Pulmonary artery endothelial cell (primary cell): ENCODE data around the gene G6PC1. TPM values are rescaled to one million over a fixed set of nuclear protein-coding genes. Genes with fewer than 3 reads are reported as not detected.
"Not testable (repeated sequence)": the region's sequence is repeated elsewhere in the genome, so short reads cannot be mapped to it uniquely, and the experiment has no call there.

Experiments used
- DNase-seq: peaks from one replicate; pipeline ENCODE4 v3.0.0-alpha.2; 2011; ENCODE audit warnings: low read depth, low spot score
- total RNA-seq: library from RNA; depleted of rRNA; stranded (reverse); fragments of >200 nt; gene quantifications from 2 replicates; pipeline ENCODE4 v1.2.3, GENCODE V29; 2014

Gene G6PC1
- total RNA-seq, 1 donor from 2014 or later: not detected

DNA sequence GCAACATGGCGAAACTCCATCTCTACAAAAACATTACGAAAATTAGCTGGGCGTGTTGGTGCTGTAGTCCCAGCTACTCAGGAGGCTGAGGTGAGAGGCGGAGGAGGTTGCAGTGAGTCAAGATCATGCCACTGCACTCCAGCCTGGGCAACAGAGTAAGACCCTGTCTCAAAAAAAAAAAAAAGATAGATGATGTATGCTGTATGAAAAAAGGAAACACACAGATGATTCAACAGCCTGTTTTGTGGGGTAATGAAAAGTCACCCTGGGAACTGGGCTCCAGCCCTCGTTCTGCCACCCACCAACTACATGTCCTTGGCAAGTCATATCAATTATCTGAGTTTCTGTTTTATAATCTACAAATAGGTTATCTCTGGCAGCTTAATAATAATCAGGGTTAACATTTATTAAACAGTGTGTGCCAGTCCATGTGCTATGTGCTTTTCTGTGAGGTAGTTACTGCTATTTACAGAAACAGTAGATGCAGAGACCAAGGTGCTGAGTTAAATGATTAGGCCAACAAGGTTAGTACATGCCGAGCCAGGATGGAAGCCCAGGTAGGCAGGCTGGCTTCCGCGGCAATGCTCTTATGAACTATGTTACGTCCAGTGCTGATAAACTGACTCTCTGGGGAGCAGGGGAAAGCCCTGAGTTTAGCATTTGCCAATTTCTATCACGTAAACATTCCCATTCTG is 1.1 kb downstream of the G6PC1 start:
- DNase-seq: no peak

GRCh38 chr17:42904110-42904469 is 3.5 kb downstream of the G6PC1 start:
- DNase-seq: no peak

DNA sequence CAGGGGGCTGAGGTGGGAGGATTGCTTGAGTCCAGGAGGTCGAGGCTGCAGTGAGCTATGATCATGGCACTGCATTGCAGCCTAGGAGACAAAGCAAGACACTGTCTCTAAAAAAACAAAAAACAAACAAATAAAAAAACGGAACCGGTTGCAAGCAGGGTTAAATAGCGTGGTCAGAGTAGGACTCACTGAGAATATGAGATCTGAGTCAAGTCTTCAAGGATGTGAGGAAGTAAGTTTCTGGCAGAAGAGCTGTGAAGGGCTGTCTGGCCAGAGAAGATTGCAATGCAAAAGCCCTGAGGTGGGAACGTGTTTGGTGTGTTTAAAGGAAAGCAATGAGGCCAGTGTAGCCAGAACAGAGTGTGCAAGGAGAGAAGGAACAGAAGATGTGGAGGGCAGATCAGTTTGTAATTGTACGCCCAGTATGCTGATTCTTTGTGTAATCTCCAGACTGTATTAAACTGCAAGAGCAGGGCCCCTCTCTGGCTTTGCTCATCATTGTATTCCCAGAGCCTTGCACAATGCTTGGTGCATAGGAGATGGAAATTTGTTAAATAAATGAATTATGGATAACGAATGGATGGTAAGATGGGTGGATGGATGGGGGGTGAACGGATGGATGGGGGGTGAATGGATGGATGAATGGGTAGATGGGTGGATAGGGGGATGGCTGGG is 6.3 kb downstream of the G6PC1 start:
- no peak for DNase-seq

DNA sequence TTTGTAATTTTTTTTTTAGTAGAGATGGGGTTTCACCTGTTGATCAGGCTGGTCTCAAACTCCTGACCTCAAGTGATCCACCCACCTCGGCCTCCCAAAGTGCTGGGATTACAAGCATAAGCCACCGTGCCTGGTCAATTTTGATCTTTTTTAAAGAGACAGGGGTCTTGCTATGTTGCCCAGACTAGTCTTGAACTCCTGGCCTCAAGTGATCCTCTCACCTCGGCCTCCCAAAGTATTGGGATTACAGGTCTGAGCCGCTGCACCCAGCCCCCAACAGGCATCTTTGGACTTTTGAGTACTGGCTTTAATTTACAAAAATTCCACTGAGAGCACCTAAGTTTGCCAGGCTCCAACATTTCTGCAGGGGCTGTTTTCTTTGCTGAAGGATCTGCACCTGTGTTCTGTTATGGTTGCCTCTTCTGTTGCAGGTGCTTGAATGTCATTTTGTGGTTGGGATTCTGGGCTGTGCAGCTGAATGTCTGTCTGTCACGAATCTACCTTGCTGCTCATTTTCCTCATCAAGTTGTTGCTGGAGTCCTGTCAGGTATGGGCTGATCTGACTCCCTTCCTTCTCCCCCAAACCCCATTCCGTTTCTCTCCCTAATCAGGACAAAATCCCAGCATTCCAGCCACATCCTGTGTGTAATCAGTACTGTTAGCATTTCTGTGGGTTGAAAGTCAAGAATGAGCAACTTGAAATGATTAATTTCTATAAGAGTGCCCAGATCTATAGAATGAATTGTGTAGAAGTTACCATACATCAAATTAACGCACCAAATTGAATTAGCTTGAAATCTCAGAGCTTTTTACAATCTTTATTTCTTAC is 8.5 kb downstream of the G6PC1 start:
- DNase-seq: no peak

DNA sequence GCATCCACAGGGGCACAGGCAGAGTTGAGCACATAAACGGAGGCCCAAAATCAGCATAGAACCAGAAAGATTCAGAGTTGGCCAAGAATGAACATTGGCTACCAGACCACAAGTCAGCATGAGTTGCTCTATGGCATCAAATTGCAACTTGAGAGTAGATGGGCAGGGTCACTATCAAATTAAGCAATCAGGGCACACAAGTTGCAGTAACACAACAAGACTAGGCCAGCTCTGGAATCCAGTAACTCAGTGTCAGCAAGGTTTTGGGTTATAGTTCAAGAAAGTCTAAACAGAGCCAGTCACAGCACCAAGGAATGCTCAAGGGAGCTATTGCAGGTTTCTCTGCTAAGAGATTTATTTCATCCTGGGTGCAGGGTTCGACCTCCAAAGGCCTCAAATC is 12.9 kb downstream of the G6PC1 start:
- no peak for DNase-seq

DNA sequence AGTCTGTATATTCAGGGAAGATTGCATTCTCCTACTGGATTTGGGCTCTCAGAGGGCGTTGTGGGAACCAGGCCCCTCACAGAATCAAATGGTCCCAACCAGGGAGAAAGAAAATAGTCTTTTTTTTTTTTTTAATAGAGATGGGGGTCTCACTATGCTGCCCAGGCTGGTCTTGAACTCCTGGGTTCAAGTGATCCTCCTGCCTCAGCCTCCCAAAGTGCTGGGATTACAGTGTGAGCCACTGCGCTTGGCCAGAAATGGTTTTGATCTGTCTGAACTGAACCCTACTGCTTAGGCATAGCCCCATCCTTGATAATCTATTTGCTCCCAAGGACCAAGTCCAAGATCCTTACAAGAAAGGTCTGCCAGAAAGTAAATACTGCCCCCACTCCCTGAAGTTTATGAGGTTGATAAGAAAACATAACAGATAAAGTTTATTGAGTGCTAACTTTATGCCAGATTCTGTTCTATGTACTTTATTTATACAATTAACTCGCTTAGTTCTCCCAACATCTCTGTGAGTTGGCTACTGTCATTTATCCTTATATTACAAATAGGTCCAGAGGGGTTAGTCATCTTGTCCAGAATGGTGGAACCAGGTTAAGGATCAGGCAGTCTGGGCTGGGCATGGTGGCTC is 13.5 kb downstream of the G6PC1 start:
- no peak for DNase-seq

GRCh38 chr17:42915288-42915687 is 14.7 kb downstream of the G6PC1 start:
- DNase-seq: not testable (repeated sequence)

DNA sequence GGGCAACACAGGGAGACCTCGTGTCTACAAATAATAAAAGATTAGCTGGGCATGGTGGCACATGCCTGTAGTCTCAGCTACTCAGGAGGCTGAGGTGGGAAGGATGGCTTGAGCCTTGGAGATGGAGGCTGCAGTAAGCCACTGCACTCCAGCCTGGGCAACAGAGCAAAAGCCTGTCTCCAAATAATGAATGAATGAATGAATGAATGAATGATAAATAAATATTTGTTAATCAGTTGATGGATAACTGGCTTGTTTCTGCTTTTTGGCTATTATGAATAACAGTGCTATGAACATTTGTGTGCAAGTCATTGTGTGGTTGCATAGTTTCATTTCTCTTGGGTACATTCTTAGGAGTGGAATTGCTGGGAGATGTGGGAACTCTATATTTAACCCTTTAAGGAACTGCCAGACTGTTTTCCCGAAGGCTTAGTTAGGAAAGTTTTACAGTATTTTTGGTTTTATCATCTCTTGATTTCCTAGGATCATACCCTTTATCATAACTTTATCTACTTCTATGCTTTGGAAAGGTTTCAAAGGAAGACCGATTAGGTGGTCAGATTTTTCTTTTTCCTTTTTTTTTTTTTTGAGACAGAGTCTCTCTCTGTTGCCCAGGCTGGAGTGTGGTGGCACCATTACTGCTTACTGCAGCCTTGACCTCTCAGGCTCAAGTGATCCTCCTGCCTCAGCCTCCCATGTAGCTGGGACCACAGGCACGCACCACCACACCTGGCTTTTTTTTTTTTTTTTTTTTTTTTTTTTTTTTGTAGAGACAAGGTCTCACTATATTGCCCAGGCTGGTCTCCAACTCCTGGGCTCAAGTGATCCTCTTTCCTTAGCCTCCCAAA is 16.0 kb downstream of the G6PC1 start:
- DNase-seq: not testable (repeated sequence)

- DNase-seq: peak; percentile 24
These were observed 16.6 kb downstream of the G6PC1 start for GRCh38 chr17:42917236-42917603.

DNA sequence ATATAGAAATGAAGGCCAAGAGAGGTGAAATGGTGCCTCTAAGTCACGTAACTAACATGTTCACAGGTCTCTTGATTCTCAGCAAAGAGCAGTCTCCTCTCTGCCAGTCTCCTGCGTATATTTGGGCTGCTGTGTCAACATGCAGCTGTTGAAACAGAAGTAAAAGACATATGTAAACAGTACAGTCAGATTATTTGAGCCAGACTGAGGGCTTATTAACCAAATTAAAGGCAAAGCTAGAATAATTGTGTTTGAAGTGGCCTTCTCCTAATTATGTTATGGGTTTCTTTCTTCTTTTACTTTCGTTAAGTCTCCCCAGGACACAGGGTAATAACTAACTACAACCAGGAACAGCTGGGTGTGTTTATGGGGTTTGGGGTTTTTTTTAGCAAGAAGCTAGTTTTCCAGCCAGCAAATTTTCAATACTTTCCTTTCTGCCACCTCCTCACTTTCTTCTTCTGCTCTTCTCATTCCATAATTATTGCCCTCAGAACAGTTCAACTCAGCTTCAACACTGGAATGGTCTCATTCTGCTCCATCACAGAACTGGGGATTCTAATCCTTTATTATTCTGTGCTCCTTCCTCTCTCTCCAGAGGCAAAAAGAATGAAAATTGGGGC is 18.4 kb downstream of the G6PC1 start:
- no peak for DNase-seq

- DNase-seq: not testable (repeated sequence)
These were observed 19.0 kb downstream of the G6PC1 start for GRCh38 chr17:42919522-42920077.

DNA sequence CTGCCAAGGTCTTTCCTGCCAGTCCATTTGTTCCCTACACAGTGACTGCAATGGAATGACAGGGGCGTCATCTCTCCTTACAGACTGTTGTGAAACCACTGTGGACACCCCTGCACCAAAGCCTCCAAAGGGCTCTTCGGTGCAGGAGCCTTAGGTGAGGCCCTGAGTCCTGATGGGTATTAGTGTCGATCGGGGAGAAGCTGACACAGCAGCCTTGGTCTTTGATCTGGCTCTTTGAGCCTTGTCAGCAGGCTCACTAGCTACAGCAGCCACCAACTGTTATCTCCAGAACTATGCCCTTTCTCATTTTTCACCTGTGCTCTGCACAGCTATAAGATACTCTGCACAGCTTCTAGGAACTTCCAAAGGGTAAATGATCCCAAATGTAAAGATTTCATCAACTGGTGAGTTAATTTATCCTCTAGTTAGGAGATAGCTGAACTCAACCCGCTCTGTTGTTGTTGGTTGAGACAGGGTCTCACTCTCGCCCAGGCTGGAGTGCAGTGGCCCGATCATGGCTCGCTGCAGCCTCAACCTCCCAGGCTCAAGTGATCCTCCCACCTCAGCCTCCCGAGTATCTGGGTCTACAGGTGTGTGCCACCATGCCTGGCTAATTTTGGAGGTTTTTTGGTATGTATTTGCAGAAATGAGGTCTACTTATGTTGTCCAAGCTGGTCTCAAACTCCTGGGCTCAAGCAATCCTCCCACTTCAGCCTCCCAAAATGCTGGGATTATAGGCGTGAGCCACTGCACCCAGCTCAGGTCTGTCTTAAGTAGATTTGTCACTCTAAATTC is 19.7 kb downstream of the G6PC1 start:
- no peak for DNase-seq

GRCh38 chr17:42920922-42921321 is 20.3 kb downstream of the G6PC1 start:
- DNase-seq: peak; percentile 79

GRCh38 chr17:42922294-42922693 is 21.7 kb downstream of the G6PC1 start:
- no peak for DNase-seq

GRCh38 chr17:42923472-42923871 is 22.9 kb downstream of the G6PC1 start:
- not testable (repeated sequence) for DNase-seq

DNA sequence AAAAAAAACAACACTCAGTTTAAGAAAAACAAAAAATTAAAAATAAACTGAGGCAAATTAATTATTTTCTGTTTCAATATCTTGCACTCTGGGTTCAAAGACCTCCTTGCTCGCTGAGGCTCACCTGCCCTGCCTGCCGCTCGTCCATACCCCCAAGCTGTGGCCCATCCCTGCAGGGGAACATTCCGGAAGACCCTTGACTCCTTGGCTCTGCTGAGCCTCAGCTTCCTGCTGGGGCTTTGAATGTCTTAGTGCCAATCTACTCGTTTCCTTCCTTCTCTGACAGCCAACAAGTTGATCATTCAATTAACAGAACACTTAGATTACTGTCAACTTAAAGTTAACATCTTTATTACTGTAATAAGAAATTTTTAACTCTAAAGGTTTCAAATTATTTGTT is 24.3 kb downstream of the G6PC1 start:
- DNase-seq: no peak

DNA sequence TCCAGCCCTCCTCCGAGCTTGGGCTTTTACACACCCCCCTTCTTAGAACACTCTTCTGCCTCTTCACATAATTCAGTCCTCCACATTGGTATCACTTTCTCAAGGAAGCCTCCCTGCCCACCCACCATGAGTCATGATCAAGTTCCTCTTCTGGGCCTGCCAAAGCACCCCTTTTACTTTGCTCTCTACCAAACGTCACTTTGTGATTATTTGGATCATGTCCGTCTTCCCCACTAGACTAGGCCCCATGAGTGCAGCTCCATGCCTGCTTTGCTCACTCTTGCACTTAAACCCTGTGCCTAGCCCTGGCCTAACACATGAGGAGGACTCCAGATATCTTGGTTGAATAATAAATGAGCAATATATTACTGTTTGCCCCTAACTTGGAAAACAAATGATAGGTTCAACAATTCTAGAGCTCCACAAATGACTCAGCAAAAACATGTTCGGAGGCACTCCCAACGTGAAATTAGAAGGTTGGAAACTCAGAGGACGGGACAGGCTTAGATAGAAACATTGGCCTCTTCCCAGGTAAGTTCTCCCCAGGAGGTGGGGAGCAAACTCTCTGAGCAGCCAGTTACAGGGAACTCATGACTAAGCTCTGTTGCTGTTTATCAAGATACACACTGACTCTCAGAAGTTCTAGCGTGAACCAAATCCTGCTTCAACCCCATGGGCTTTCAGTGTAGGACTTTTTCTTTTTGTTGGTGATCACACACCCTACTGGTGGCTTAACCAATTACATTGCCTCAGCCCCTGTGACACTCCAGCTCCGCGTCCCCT is 28.3 kb downstream of the G6PC1 start:
- peak; percentile 64 for DNase-seq

GRCh38 chr17:42929497-42929844 is 28.9 kb downstream of the G6PC1 start:
- no peak for DNase-seq
